ENCODE data around the gene CLEC1B.
"Not testable (repeated sequence)": the region's sequence is repeated elsewhere in the genome, so short reads cannot be mapped to it uniquely, and the experiment has no call there.

The CLEC1B gene

DNA sequence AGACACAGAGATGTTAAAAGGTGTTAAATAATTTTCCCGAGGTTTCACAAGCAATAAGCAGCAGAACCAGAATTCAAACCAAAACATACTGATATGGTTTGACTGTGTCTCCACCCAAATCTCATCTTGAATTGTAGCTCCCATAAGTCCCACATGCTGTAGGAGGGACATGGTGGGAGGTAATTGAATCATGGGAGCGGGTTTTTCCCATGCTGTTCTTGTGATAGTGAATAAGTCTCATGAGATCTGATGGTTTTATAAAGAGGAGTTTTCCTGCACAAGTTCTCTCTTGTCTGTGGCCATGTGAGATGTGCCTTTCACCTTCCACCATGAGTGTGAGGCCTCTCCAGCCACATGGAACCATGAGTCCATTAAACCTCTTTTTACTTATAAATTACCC lies 24.2 kb downstream of the CLEC1B start:
- DNase-seq (ENCODE audit: low spot score), result not testable (repeated sequence)

DNA sequence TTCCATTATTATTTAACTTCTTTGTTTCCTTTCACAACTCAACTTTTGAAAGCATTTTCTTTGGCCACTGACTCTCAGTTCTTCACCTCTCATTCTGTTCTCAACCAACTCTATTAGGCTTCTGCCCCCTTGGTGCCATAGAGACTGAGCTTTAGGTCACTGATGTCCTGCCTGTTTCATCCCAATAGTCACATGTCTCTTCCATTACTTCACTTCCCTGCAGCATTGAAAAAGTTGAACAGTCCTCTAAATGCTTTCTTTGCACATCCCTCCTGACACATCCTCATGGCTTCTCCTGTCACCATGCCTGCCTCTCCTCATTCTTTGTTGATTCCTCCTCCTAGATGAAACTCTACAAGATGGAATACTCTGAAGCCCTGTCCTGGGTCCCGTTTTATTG lies 25.0 kb downstream of the CLEC1B start:
- DNase-seq (ENCODE audit: low spot score), result no peak

DNA sequence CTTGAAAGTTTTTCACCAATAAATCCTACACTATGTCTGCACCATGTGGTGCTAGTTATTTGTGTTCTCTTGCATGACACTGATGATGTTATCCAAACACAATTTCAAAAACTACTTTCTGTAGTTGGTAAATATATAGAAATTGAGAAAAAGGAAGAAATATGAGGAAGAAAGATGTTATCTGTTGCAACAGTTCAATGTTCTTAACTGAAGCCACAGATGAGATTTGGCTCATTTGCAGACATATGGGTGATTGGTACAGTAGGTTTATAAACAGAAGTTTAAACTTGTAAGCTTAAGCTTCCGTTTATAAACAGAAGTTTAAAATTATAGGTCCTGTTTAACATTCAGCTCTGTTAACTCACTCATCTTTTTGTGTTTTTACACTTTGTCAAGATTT lies 27.7 kb downstream of the CLEC1B start, which contains the start of gene CLEC12A:
Gene CLEC12A (plus strand): TSS at position 229 of the 400 bp plus-strand sequence. CDS start 188 bp downstream, outside the sequence.
- DNase-seq (ENCODE audit: low spot score), result no peak

DNA sequence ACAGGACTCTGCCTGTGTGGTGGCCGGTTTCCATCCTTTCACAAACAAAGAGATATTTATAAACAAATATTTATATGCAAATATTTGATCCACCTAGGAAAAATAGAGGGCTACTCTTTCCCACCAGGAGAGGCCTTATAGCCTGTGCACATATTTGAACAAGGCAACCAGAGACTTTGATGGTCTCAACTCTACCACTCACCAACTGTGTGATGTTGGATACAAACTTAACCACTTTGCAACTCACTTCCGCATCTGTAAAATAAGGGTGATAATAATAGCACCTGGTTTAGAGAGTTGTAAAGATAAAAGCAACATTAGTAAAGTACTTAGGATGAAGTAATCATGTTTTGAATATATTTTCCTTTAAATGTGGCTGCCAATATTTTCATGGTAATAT lies 29.2 kb downstream of the CLEC1B start:
- no peak for DNase-seq (ENCODE audit: low spot score)

DNA sequence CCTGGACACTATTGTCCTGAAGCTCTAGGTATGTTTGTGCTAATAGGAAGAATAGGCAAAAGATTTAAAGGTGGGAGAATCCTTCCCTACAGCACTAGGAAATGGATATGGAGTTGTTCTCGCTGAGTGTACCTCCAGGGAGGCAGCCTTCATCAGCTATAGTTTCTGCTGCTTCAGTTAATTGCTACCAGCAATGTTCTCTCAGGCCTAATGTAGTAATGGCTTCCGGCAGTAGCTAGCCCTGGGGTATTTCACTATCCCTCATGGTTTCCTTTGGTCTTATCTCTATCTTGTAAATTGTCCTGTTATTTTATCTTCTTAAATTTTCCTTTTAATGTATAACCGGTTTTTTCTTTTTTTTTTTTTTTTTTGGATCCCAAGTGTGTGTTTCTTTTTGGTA lies 37.0 kb downstream of the CLEC1B start:
- no peak for DNase-seq (ENCODE audit: low spot score)

DNA sequence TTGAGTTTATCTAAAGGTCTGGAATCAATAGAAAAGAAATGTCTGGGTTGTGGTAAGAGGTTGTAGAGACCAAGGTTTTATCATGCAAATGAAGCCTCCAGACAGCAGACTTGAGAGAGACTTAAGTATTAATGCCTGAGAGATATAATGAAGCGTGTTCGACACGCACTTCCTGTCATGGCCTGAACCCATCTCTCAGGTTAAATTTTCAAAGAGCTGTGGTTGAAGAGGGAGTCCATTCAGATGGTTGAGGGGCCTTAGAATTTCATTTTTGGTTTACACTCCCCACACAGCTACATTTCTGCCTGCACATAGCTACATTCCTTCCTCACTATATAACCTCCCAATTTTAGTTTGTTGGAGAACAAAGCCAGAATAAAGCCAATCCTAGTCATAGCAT lies 37.8 kb downstream of the CLEC1B start:
- no peak for DNase-seq (ENCODE audit: low spot score)

DNA sequence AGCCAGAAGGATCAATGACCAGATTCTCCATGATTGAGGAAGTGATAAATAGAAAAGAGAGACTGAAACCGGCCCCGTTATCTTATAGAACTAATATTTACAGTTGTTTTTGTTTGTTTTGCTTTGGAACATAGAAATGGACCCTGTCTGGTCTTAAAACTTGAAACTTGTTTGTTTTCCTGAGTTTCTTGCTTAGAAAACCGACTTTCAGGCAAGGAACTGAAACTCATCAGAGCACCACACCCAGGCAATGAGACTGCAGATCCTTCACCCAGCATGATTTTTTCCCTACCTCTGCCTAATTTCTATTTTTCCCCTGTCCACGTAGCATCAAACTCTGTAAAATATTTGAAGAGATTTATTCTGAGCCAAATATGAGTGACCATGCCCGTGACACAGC lies 38.3 kb downstream of the CLEC1B start:
- no peak for DNase-seq (ENCODE audit: low spot score)

DNA sequence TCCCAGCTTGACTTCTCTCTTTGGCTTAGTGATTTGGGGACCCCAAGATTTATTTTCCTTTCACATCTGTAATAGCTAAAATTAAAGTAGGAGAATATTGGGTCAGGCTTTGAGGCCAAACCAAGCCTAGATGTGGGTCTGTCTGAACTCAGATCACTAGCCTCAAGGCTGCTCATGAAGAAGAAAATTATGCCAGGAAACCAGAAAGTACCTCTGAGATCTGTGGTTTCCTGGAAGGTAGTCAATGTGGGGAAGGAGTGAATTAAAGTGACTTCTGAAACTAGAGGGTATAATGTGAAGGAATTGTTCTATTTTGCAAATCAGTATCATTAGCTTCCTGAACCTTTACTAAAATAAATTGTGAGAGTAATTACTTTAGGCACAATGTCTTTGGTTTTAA lies 41.1 kb downstream of the CLEC1B start:
- no peak for DNase-seq (ENCODE audit: low spot score)

DNA sequence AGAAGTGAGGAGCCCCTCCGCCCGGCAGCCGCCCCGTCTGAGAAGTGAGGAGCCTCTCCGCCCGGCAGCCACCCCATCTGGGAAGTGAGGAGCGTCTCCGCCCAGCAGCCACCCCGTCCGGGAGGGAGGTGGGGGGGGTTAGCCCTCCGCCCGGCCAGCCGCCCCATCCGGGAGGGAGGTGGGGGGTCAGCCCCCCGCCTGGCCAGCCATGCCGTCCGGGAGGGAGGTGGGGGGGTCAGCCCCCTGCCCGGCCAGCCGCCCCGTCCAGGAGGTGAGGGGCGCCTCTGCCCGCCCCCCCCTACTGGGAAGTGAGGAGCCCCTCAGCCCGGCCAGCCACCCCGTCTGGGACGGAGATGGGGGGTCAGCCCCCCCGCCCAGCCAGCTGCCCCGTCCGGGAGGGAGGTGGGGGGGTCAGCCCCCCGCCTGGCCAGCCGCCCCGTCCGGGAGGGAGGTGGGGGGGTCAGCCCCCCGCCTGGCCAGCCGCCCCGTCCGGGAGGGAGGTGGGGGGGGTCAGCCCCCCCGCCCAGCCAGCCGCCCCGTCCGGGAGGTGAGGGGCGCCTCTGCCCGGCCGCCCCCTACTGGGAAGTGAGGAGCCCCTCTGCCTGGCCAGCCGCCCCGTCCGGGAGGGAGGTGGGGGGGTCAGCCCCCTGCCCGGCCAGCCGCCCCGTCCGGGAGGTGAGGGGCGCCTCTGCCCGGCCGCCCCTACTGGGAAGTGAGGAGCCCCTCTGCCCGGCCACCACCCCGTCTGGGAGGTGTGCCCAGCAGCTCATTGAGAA lies 45.8 kb downstream of the CLEC1B start:
- not testable (repeated sequence) for DNase-seq (ENCODE audit: low spot score)

DNA sequence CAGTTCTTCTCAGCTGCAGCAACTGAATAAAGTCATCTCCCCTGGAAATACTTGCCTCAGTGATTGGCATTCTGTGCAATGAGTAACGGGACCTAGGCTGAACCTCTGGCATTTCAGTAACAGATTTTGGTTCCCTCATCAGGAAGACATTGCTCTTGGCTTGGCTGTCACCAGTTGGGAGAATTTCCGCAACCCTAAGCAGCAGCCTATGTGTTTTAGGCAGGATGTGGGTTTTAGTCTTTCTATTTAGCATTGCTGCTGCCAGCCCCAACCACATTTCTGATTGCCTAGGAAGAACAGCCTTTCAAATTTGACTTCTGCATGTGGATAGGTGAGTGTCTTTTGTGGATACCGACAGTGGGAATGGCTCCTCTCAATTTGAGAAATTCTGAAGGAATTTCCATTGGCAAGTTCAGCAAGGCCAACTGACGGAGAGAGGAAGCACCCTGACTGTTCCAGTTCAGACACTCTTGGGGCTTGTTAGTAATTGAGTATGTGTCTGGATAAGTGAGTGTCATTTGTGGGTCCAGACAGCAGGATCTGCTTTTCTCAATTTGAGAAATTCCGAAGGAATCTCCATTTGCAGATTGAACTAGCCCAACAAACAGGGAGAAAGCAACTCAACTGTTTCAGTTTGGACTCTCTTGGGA lies 47.8 kb downstream of the CLEC1B start:
- no peak for DNase-seq (ENCODE audit: low spot score)

DNA sequence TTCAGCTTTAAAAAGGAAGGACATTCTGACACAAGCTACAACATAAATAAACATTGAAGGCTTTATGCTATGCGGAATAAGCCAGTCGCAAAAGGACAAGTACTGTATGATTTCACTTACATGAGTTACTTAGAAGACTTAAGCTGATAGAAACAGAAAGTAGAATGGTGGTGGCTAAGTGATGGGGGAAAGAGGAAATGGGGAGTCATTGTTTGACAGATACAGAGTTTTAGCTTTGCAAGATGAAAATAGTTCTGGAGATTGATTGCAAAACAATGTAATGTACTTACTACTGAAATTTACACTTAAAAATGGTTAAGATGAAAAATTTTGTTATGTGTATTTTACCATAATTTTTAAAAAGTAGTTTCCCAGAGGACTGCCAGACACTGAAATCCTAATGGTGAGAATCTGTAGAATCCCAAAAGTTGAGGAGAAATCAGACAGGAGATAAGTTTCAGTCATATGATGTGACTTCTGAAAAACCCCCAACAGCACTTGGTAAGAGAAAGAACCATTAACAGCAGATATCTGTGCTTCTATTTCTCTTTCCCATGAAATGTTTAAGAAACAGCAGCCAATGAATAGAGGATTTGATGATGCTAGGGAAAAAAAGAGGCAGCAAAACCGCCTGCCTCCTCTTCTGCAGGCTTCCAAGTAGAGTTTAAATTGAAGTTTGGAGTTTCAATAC lies 50.2 kb downstream of the CLEC1B start:
- no peak for DNase-seq (ENCODE audit: low spot score)

DNA sequence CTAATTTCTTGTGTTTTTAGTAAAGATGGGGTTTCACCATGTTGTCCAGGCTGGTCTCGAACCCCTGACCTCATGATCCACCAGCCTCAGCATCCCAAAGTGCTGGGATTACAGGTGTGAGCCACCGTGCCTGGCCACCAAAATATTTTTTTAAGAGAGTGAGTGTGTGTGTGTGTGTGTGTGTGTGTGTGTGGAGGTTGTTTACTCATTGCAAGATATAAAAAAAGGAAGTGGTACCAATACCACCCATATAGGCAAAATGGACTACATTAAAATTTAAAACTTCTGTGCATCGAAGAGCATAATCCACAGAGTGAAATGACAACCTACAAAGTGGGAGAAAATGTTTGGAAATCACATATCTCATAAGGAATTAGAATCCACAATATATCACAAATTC lies 51.2 kb downstream of the CLEC1B start:
- no peak for DNase-seq (ENCODE audit: low spot score)

DNA sequence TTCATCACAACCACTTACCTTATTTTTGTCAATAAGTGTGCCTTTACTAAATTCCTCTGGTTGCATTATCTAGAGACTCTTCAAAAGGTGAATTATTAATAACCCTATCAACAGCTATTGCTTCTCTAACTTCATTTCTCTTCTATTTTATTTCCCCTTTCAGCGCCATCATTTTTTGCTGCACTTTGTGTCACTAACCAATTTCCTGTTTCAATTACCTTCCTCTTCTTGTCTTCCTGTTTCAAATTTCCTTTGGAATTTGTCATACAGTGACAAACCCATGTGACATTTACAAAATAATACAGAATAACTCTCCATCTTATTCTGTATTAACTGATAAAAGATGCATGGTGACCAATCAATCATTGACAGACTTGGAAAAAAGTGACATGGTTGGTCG lies 54.5 kb downstream of the CLEC1B start:
- no peak for DNase-seq (ENCODE audit: low spot score)

DNA sequence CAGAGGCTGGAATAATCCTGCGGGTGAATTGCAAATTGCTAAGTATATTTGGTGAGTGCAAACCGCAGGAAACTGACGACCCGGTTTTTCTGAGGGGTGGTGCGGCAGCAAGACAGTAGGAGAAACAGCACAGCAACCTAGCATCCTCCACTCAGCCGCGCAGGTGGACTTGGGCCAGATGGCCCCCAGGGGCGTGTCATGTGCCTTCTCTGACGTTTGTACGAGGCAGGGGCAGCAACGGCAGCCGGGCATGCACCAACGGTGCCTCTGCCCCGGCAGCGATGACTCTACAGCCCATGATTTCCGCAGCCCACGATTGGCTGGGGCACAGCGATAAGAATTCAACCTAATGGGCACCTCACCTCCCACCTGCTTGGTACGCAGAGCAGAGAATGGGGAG lies 55.7 kb downstream of the CLEC1B start:
- DNase-seq (ENCODE audit: low spot score), result no peak
